WERI-Rb-1 (cell line): ENCODE results near the gene SLC25A5.
"Not testable (repeated sequence)": the region's sequence is repeated elsewhere in the genome, so short reads cannot be mapped to it uniquely, and the experiment has no call there.

Experiments
- DNase-seq: peaks from one replicate; pipeline ENCODE4 v3.0.0-alpha.2; 2020
- H3K27ac ChIP-seq: fragments of 250-450 bp; sonication (Bioruptor Pico); 2 replicates; pipeline ENCODE4 v1.5.1; 2020; ENCODE audit warnings: mild to moderate bottlenecking, moderate library complexity
- H3K27me3 ChIP-seq: fragments of 250-450 bp; sonication (Bioruptor Pico); 2 replicates; pipeline ENCODE4 v1.5.1; 2021; ENCODE audit warnings: mild to moderate bottlenecking, low read depth, moderate library complexity; ENCODE audit not compliant: insufficient read depth, severe bottlenecking
- H3K36me3 ChIP-seq: fragments of 250-450 bp; sonication (Bioruptor Pico); 2 replicates; pipeline ENCODE4 v1.5.1; 2020; ENCODE audit warnings: mild to moderate bottlenecking, moderate library complexity
- H3K4me3 ChIP-seq: 2 replicates; pipeline ENCODE4 v1.5.1; 2011; ENCODE audit warnings: low read depth, mild to moderate bottlenecking, control low read depth, low read length
- H3K9me3 ChIP-seq: fragments of 250-450 bp; sonication (Bioruptor Pico); 2 replicates; pipeline ENCODE4 v1.5.1; 2021; ENCODE audit warnings: mild to moderate bottlenecking, moderate library complexity; ENCODE audit not compliant: severe bottlenecking
- CTCF ChIP-seq: IDR thresholded peaks from 2 replicates; pipeline ENCODE4 v1.5.1; 2011; ENCODE audit warnings: low read depth, mild to moderate bottlenecking, control low read depth, inconsistent platforms, low read length

SLC25A5 gene

GRCh38 chrX:119479845-119480244, 11.6 kb downstream of the SLC25A5 start:
- no peak overlapping the region for H3K4me3 ChIP-seq
- H3K9me3 ChIP-seq, result no peaks in the 10 kb centered on the region
- no peaks in the 10 kb centered on the region for H3K36me3 ChIP-seq
- H3K27me3 ChIP-seq, result peaks cover 14% of the 10 kb centered on the region
- no peak overlapping the region for H3K27ac ChIP-seq
- no peak for DNase-seq
- TF ChIP-seq CTCF, result no peak

- H3K27ac ChIP-seq, result no peak overlapping the region
- DNase-seq, result peak; percentile 30
- H3K36me3 ChIP-seq, result no peaks in the 10 kb centered on the region
- TF ChIP-seq CTCF, result no peak
- H3K27me3 ChIP-seq, result peaks cover 14% of the 10 kb centered on the region
- H3K9me3 ChIP-seq, result no peaks in the 10 kb centered on the region
- no peak overlapping the region for H3K4me3 ChIP-seq
Observed at GRCh38 chrX:119481323-119481801, 13.1 kb downstream of the SLC25A5 start.

GRCh38 chrX:119482041-119482440, 13.8 kb downstream of the SLC25A5 start:
- peaks cover 8% of the 10 kb centered on the region for H3K27me3 ChIP-seq
- TF ChIP-seq CTCF, result no peak
- H3K36me3 ChIP-seq, result no peaks in the 10 kb centered on the region
- no peak overlapping the region for H3K4me3 ChIP-seq
- H3K27ac ChIP-seq, result no peak overlapping the region
- H3K9me3 ChIP-seq, result no peaks in the 10 kb centered on the region
- DNase-seq, result no peak

- H3K4me3 ChIP-seq, result no peak overlapping the region
- no peaks in the 10 kb centered on the region for H3K9me3 ChIP-seq
- H3K27me3 ChIP-seq, result peaks cover 8% of the 10 kb centered on the region
- H3K36me3 ChIP-seq, result no peaks in the 10 kb centered on the region
- TF ChIP-seq CTCF, result peak; percentile 16; the same call in 1 of the 2 replicates
- H3K27ac ChIP-seq, result no peak overlapping the region
- no peak for DNase-seq
Observed at GRCh38 chrX:119482481-119483480, 14.5 kb downstream of the SLC25A5 start.

GRCh38 chrX:119486745-119487144, 18.5 kb downstream of the SLC25A5 start:
- TF ChIP-seq CTCF, result no peak
- Histone ChIP-seq H3K9me3 (no peaks in the 10 kb centered on the region), H3K4me3 (no peak overlapping the region), H3K36me3 (no peaks in the 10 kb centered on the region), H3K27ac (no peak overlapping the region), H3K27me3 (peaks cover 6% of the 10 kb centered on the region)
- no peak for DNase-seq

- H3K9me3 ChIP-seq, H3K27me3 ChIP-seq, H3K27ac ChIP-seq, H3K4me3 ChIP-seq, H3K36me3 ChIP-seq, DNase-seq: not testable (repeated sequence)
Observed at GRCh38 chrX:119487766-119488165, 19.5 kb downstream of the SLC25A5 start.
